OCI-LY7 (cell line): ENCODE results near the gene DMRT1. TPM values are rescaled to one million over a fixed set of nuclear protein-coding genes. Genes with fewer than 3 reads are reported as not detected.

Experiments
- BruUV-seq: library from RNA; stranded (reverse); fragments of 400-500 nt; replicated peaks from 2 replicates; lab custom pipeline; 2021; lab: Mats Ljungman, UMichigan
- CTCF ChIA-PET: fragments of 300-600 bp; sonication (Branson Sonifier 250); formaldehyde crosslinking; loops from one replicate; lab custom pipeline; 2022; ENCODE audit warnings: antibody characterized with exemption; ENCODE audit not compliant: unreplicated experiment; lab: Charles Lee
- POLR2A ChIA-PET: fragments of 300-600 bp; sonication (Branson Sonifier 250); formaldehyde crosslinking; loops from one replicate; lab custom pipeline; 2022; ENCODE audit warnings: antibody characterized with exemption; lab: Charles Lee
- DNase-seq: peaks from one replicate; pipeline ENCODE4 v3.0.0-alpha.2; 2015; ENCODE audit warnings: low spot score
- H2AFZ ChIP-seq: fragments of 200-600 bp; sonication (generic), shearing (Covaris generic); 2 replicates; pipeline ENCODE4 v1.6.1; 2014; ENCODE audit warnings: mild to moderate bottlenecking, antibody characterized with exemption, low read length, moderate library complexity
- H3K27ac ChIP-seq: fragments of 200-600 bp; sonication (generic); 2 replicates; pipeline ENCODE4 v1.5.1; 2014; ENCODE audit warnings: mixed run types, low read depth, mild to moderate bottlenecking, moderate library complexity, low read length, inconsistent platforms; ENCODE audit not compliant: poor library complexity, severe bottlenecking
- H3K36me3 ChIP-seq: fragments of 200-600 bp; sonication (generic); 2 replicates; pipeline ENCODE4 v1.6.1; 2014; ENCODE audit warnings: mild to moderate bottlenecking, antibody characterized with exemption, low read length, moderate library complexity, mixed read lengths; ENCODE audit not compliant: insufficient read depth
- H3K4me1 ChIP-seq: fragments of 200-600 bp; sonication (generic); 2 replicates; pipeline ENCODE4 v1.5.1; 2014; ENCODE audit warnings: mild to moderate bottlenecking, low read length; ENCODE audit not compliant: insufficient read depth, poor library complexity, severe bottlenecking
- H3K4me2 ChIP-seq: fragments of 200-600 bp; sonication (generic); 2 replicates; pipeline ENCODE4 v1.6.1; 2014; ENCODE audit warnings: mild to moderate bottlenecking, low read length
- H3K4me3 ChIP-seq: fragments of 200-600 bp; sonication (generic); 2 replicates; pipeline ENCODE4 v1.5.1; 2014; ENCODE audit warnings: mild to moderate bottlenecking, low read depth, low read length; ENCODE audit not compliant: poor library complexity, severe bottlenecking
- H3K79me2 ChIP-seq: fragments of 200-600 bp; sonication (generic); 2 replicates; pipeline ENCODE4 v1.6.1; 2016; ENCODE audit warnings: low read depth, mild to moderate bottlenecking, low read length, moderate library complexity, mixed read lengths; ENCODE audit not compliant: insufficient read depth
- H3K9me2 ChIP-seq: fragments of 200-600 bp; sonication (generic); 2 replicates; pipeline ENCODE4 v1.6.1; 2016; ENCODE audit warnings: mild to moderate bottlenecking, low read length, mixed read lengths; ENCODE audit not compliant: insufficient read depth
- H3K9me3 ChIP-seq: fragments of 200-600 bp; sonication (generic); 2 replicates; pipeline ENCODE4 v1.6.1; 2014; ENCODE audit warnings: mild to moderate bottlenecking, mixed run types, low read length, mixed read lengths
- H4K20me1 ChIP-seq: fragments of 200-600 bp; sonication (generic); 2 replicates; pipeline ENCODE4 v1.6.1; 2014; ENCODE audit warnings: mild to moderate bottlenecking, antibody characterized with exemption, low read length, moderate library complexity, mixed read lengths; ENCODE audit not compliant: insufficient read depth
- EZH2phosphoT487 ChIP-seq: fragments of 200-600 bp; sonication (generic); IDR thresholded peaks from 2 replicates; pipeline ENCODE4 v1.6.1; 2018; ENCODE audit warnings: low read depth, borderline replicate concordance, mild to moderate bottlenecking, mixed run types, antibody characterized with exemption, low read length, moderate library complexity, mixed read lengths
- intact Hi-C: fragments of 100-400 bp; cut with micrococcal nuclease; formaldehyde crosslinking; loops from one replicate; pipeline ENCODE4 v1.10.0; 2022; ENCODE audit not compliant: unreplicated experiment
- total RNA-seq, 2 experiments: library from RNA; depleted of rRNA in 1 of 2; stranded (reverse); fragments of >200 nt in 1 of 2; shearing (Covaris generic) in 1 of 2; gene quantifications; 2 replicates each; pipeline ENCODE4 v1.2.3, GENCODE V29; 2014 to 2022
- TF ChIP-seq, protein P1 (sequence below): fragments of 200-600 bp; sonication (generic); conservative IDR thresholded peaks from 2 replicates; pipeline ENCODE4 v1.5.1; 2014; ENCODE audit warnings: mild to moderate bottlenecking, antibody characterized with exemption, low read length, moderate library complexity, mixed read lengths

DMRT1 gene
- total RNA-seq, 2 experiments from 2014 or later, result not detected

DNA sequence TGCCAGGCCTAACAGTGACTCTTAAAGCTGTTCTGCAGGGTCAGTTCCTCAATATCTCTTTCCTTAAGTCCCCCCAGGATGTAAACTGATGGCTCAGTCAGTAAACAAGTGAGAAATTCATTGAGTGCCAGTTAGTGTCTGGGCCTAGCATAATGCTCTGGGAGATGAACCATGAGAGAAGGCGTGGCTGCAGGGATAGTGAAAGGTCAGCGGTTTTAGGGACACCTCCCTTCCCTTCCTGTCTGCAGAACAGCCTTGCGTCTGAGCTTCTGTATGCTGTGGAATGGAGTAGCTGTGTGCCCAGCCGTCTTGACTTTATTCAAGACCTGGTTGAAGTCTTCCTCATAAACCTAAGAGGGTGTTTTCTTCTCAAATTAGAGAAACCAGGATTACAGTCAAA, 88.2 kb downstream of the DMRT1 start:
- TF ChIP-seq, protein P1, sequence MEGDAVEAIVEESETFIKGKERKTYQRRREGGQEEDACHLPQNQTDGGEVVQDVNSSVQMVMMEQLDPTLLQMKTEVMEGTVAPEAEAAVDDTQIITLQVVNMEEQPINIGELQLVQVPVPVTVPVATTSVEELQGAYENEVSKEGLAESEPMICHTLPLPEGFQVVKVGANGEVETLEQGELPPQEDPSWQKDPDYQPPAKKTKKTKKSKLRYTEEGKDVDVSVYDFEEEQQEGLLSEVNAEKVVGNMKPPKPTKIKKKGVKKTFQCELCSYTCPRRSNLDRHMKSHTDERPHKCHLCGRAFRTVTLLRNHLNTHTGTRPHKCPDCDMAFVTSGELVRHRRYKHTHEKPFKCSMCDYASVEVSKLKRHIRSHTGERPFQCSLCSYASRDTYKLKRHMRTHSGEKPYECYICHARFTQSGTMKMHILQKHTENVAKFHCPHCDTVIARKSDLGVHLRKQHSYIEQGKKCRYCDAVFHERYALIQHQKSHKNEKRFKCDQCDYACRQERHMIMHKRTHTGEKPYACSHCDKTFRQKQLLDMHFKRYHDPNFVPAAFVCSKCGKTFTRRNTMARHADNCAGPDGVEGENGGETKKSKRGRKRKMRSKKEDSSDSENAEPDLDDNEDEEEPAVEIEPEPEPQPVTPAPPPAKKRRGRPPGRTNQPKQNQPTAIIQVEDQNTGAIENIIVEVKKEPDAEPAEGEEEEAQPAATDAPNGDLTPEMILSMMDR, result no peak
- no peak for TF ChIP-seq EZH2phosphoT487
- H4K20me1 ChIP-seq, result no peaks in the 10 kb centered on the region
- intact Hi-C loops, result no loop called here
- H3K9me3 ChIP-seq, result no peaks in the 10 kb centered on the region
- no peak overlapping the region for H3K27ac ChIP-seq
- H2AFZ ChIP-seq, result no peak overlapping the region
- BruUV-seq, result no TSS peak
- no peak for DNase-seq
- no peaks in the 10 kb centered on the region for H3K36me3 ChIP-seq
- H3K4me2 ChIP-seq, result no peak overlapping the region
- no peaks in the 10 kb centered on the region for H3K4me1 ChIP-seq
- no peaks in the 10 kb centered on the region; the same call in 1 of the 2 replicates for H3K9me2 ChIP-seq
- no peaks in the 10 kb centered on the region for H3K79me2 ChIP-seq
- POLR2A ChIA-PET, result no interaction called here
- CTCF ChIA-PET, result no interaction called here
- H3K4me3 ChIP-seq, result no peak overlapping the region

DNA sequence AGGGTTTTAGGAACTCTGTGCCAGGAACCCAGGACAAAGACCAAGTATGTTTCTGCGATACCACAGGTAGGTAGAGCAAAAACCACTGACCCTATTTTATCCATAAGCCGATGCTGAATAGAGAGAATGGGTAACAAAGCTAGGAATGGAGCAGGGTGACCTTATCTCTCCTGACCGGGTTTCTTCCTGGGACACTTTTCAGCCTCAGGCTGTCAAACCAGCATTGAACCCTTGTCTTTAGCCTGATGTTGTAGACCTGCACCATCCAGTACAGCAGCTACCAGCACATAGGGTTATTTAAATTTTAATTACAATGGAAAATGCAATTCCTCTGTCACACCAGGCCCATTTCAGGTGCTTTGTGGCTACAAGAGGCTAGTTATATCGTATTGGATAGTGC, 91.9 kb downstream of the DMRT1 start:
- CTCF ChIA-PET, result interaction anchor here (1.2 kb wide), 1 partner anchor 74 kb away, joined by 4 read pairs; no protein-coding TSS in a partner anchor
- no peaks in the 10 kb centered on the region for H3K4me1 ChIP-seq
- no peak for DNase-seq
- no peak overlapping the region for H3K27ac ChIP-seq
- H2AFZ ChIP-seq, result no peak overlapping the region
- no peak overlapping the region for H3K4me3 ChIP-seq
- H3K36me3 ChIP-seq, result no peaks in the 10 kb centered on the region
- no peaks in the 10 kb centered on the region; the same call in 1 of the 2 replicates for H3K9me2 ChIP-seq
- no peak for TF ChIP-seq EZH2phosphoT487
- TF ChIP-seq, protein P1, result no peak
- no peaks in the 10 kb centered on the region for H3K9me3 ChIP-seq
- POLR2A ChIA-PET, result interaction anchor here (0.6 kb wide), 1 partner anchor 16 kb away, joined by 3 read pairs; no protein-coding TSS in a partner anchor
- no peaks in the 10 kb centered on the region for H3K79me2 ChIP-seq
- intact Hi-C loops, result no loop called here
- BruUV-seq, result no TSS peak
- no peak overlapping the region for H3K4me2 ChIP-seq
- no peaks in the 10 kb centered on the region for H4K20me1 ChIP-seq

DNA sequence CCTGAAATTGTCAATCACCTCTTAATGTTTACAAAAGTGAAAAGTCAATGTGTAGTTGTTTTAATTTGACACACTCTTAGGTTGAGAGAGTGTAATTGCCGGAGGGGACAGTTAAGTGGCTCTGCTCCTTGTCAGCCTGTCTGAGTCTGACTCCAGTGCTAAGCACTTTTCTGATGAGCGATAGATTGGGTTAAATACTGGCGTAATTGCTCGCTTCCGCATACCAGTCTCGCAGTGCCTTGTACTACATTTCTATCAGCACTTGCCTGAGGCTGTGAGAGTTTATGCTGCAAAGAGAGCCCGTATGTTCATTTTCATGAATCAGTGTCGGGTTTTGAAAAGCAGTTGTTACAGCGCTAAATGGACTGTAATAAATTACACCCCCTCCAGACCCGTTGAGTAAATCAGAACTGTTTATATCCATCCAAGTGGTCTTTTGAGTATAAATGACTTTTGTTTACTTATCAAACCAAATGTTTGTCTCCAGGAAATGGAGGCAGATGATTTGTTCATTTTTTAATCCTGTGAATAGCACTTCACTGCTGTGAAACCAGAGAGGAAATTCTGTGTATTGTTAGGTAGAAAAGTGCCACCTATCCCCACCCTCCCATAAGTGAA, 94.0 kb downstream of the DMRT1 start:
- no peak overlapping the region for H3K4me3 ChIP-seq
- no peak for DNase-seq
- H2AFZ ChIP-seq, result no peak overlapping the region
- no peaks in the 10 kb centered on the region for H3K36me3 ChIP-seq
- POLR2A ChIA-PET, result interaction anchor here (0.5 kb wide), 1 partner anchor 40 kb away, joined by 3 read pairs; no protein-coding TSS in a partner anchor
- H3K79me2 ChIP-seq, result no peaks in the 10 kb centered on the region
- H4K20me1 ChIP-seq, result no peaks in the 10 kb centered on the region
- no TSS peak for BruUV-seq
- no peaks in the 10 kb centered on the region for H3K4me1 ChIP-seq
- H3K9me2 ChIP-seq, result no peaks in the 10 kb centered on the region; the same call in 1 of the 2 replicates
- no peak overlapping the region for H3K27ac ChIP-seq
- H3K9me3 ChIP-seq, result no peaks in the 10 kb centered on the region
- CTCF ChIA-PET, result interaction anchor here (1.0 kb wide), 1 partner anchor 74 kb away, joined by 4 read pairs; no protein-coding TSS in a partner anchor
- no peak overlapping the region for H3K4me2 ChIP-seq
- TF ChIP-seq, protein P1, result no peak
- no peak for TF ChIP-seq EZH2phosphoT487
- intact Hi-C loops, result no loop called here
